GM21619 (cell line): ENCODE results near the gene ATG2B.

ENCODE experiments used
- ATAC-seq: cut with Tn5 transposase; IDR thresholded peaks from one replicate; pipeline ENCODE4 v1.9.1; 2021; ENCODE audit not compliant: unreplicated experiment

Gene ATG2B

GRCh38 chr14:96272777-96273473, 90.2 kb downstream of the ATG2B start:
- ATAC-seq: no peak

DNA sequence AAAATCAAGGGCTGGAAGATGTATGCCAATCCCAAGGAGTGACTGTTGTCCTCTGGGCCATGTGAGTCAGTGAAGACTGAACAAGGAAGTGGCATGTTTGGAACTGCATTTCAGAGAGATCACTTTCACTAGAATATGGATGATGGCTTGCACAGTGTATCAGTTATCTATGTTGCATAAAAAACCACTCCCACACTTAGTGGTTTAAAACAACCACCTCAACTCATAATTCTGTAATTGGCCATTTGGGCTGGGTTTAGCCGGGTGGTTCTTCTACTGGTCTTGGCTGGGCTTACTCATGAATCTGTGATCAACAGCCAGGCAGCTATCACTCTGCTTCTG, 91.7 kb downstream of the ATG2B start:
- no peak for ATAC-seq

DNA sequence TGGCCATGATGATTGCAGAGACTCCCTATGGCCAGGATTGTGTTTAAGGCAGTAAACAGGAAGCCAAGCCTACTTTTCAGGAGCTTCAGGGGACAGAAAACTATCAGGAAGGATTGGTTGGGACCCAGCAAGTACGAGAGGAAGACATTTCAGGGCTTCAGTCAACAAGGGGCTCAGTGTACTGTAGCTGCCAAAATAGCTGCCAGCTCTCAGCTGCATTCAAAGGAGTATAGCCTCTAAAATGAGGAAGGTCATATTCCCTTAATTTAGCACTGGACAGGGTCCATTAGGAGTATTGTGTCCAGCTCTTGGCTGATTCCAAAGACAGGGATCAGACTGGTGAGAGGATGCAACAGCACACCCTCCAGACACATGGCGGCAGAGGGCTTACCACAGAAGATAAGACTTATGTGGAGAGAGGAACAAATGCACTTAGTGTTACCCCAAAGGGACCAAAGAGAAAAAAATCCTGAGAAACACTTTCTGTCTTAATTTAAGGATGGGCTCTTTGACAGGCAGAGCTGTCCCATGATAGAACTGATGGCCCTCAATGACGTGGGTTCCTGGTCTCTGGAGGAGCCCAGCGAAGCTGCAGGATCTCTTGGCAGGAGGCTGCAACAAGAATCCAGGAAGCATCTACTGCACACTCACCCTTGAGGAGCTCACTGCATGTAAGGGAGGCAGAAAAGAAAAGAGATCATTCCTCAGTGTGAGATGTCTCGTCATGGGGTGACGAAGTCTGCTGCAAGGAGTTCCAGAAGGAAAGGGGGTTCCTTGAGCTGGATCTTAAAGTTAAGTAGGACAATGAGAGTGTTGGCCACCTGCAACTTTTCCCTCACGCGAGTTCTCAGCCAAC, 92.3 kb downstream of the ATG2B start:
- ATAC-seq: no peak

DNA sequence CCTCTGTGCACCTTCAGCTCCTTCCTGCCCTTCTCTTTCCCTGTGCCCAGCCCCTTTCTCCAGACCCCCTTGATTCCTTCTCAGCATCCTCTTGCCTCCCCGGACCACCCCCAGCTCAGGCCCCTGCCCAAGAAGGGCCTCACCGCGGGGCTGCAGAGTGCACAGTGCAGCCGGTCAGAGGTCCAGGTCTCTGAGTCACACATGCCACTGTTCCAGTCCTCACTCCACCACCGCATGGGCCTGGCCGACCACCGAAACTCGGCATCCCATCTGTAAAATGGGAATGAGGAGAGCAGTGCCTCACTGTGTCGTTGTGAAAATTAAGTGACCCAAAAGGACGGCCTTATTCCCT, 93.8 kb downstream of the ATG2B start:
- no peak for ATAC-seq

- ATAC-seq: no peak
Observed at GRCh38 chr14:96268431-96269358, 94.4 kb downstream of the ATG2B start.

GRCh38 chr14:96267916-96268315, 95.2 kb downstream of the ATG2B start:
- ATAC-seq: no peak

DNA sequence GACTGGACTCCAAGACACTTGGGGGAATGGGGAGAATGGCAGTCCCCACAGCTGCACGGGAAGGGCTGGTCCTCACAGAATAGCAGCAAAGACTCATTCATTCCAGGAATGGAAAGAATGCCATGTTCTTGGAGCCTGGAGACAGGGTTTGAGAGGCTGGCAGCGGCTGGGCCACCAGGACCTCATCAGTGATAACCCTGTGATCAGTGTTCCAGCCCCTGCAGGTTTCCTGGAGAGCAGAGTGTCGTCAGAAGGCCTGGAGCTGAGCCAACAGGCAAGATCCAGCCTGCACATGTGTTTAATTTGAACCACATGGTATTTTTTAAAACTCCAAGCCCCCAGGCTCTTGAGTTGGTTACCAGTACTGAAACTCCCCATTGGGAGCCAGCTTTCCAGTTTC, 95.8 kb downstream of the ATG2B start:
- no peak for ATAC-seq

GRCh38 chr14:96265383-96266095, 97.6 kb downstream of the ATG2B start:
- ATAC-seq: no peak

DNA sequence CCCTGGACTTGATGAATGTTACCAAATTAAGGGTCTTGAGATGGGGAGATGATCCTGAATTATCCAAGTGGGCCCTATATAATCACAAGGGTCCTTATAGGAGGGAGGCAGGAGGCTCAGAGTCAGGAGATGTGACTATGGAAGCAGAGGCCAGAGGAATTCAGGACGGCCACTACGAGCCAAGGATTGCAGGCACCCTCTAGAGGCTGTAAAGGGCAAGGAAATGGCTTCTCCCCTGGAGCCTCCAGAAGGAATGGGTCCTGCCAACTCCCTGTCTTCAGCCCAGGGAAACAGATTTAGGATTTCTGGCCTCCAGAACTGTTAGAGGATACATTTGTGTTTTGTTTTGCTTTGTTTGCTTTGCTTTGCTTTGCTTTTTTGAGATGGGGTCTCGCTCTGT, 98.3 kb downstream of the ATG2B start:
- no peak for ATAC-seq

GRCh38 chr14:96264200-96264553, 99.0 kb downstream of the ATG2B start:
- ATAC-seq: no peak

DNA sequence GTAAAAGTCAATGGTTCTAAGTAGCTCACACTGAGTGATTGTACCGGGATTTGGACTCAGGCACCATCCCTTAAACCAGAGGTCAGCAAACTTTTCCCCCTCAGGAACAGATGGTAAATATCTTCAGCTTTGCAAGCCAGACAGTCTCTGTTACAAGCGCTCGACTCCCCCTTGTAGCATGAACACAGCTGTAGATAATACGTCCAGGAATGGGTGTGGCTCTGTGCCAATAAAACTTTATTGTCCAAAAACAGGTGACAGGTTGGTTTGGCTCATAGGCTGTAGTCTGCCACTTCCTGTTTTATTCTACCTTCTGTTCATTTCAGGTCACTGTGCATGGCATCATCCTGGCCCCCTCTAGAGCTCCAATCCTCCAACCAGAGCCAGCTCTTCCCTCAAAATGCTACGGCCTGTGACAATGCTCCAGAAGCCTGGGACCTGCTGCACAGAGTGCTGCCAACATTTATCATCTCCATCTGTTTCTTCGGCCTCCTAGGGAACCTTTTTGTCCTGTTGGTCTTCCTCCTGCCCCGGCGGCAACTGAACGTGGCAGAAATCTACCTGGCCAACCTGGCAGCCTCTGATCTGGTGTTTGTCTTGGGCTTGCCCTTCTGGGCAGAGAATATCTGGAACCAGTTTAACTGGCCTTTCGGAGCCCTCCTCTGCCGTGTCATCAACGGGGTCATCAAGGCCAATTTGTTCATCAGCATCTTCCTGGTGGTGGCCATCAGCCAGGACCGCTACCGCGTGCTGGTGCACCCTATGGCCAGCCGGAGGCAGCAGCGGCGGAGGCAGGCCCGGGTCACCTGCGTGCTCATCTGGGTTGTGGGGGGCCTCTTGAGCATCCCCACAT, 99.6 kb downstream of the ATG2B start:
- ATAC-seq: no peak

- no peak for ATAC-seq
Observed at GRCh38 chr14:96261772-96262655, 101.1 kb downstream of the ATG2B start.

DNA sequence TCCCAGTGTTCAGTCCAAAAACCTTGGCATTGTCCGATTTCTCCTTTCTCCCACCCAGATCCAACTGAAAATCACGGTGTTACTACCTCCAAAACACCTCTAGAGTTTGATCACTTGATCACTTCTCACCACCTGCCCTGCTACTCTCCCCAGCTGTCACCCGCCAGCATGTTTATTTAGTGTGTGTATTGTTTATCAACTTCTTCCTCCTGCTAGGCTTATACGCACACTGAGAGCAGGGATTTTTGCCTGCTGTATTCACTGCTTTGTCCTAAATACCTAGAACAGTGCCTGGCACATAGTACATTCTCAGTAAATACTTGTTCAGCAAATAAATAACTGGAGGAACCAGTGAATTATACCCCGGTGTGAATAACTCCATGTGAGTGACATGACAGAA, 102.1 kb downstream of the ATG2B start:
- ATAC-seq: no peak

DNA sequence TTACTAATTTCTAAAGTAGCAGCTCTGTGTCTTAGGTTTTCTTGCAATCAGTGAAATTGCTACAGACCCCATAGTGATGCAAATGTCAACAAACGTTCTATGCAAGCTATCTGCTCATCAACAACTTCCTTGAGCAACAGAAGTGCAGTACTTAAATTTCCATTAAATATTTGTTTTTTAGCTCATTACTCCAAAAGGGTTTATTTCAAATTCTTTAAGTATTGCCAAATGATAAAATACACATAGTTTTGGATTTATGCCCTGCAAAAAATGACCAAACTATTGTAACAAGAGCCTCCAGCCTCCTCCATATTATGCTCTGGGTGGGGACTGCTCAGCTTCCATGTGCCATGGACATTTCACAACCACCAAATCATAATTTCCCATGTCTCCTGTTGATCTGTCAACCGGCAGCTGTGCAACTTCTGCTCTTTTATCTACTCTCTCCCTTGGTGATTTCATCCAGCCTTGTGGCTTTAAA, 102.8 kb downstream of the ATG2B start:
- no peak for ATAC-seq

GRCh38 chr14:96257900-96258299, 105.2 kb downstream of the ATG2B start:
- ATAC-seq: no peak

GRCh38 chr14:96257056-96257455, 106.1 kb downstream of the ATG2B start:
- ATAC-seq: no peak

DNA sequence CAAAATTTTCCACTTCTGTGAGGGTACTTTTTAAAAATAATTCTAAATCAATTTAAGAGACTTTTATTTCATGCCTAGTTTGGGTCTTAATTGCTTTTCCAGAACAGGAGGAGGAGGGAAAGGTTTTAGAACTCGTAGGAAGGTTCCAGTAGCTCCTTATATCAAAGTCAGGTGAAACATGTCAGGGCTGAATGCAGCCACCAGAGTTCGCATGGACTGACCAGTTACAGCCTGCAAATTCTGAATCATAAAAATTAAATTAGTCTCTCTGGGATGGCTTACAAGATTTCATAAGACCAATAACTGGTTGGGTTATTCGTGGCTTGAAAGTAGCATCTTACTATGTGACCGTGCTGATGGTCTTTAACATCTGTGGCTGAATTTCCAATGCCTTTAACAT, 106.7 kb downstream of the ATG2B start:
- ATAC-seq: no peak

GRCh38 chr14:96255501-96256366, 107.4 kb downstream of the ATG2B start, which contains the start of gene BDKRB1:
Gene BDKRB1, plus strand, starts transcription at chr14:96256210. Its CDS starts 7,473 bp downstream, at chr14:96263683.
- no peak for ATAC-seq
